ENCODE data around the gene LRRC46. TPM values are rescaled to one million over a fixed set of nuclear protein-coding genes. Genes with fewer than 3 reads are reported as not detected.
A peak's percentile ranks its signal among the peaks of the same experiment; 100 is the strongest.

Gene LRRC46
- total and polyA plus RNA-seq, 10 of the 15 experiments (the other 5 are each of a cell fraction or from before 2014, with no cell fraction given), result 0.15 to 1.8 (median 0.38) TPM; not detected in 1

GRCh38 chr17:47831003-47831933 is at the start of gene LRRC46, which contains the start of gene MRPL10 (continued):
- TF ChIP-seq ZBTB40 (IDR thresholded peaks at IDR 0.05; ENCODE audit: borderline replicate concordance) (peak; percentile 89), TBL1XR1 (IDR thresholded peaks at IDR 0.05; ENCODE audit: low read depth, low read length) (no peak), GABPA (IDR thresholded peaks at IDR 0.05; ENCODE audit: low read depth) (peak; percentile 90), PKNOX1 (IDR thresholded peaks at IDR 0.05) (0 out of 2 replicates have a peak, but pooled peaks have one; percentile 8), EP300 (IDR thresholded peaks at IDR 0.05; ENCODE audit: borderline replicate concordance in 1 of 2, control insufficient read depth in 1 of 2, low read depth in 2 of 2, low read length in 2 of 2) (no peak), RELA (IDR thresholded peaks at IDR 0.05; ENCODE audit: borderline replicate concordance, partially characterized antibody) (peak; percentile 24), ZNF217 (IDR thresholded peaks at IDR 0.05) (no peak), STAT1 (conservative IDR thresholded peaks at IDR 0.05) (peak; percentile 72), CHD1 (IDR thresholded peaks at IDR 0.05; ENCODE audit: low read depth, low read length) (no peak), TAF1 (IDR thresholded peaks at IDR 0.05; ENCODE audit: borderline replicate concordance, low read depth, low read length) (peak; percentile 91), CREB1 (IDR thresholded peaks at IDR 0.05; ENCODE audit: low read depth) (no peak), ZNF207 (IDR thresholded peaks at IDR 0.05; ENCODE audit: borderline replicate concordance) (peak; percentile 92), FOXM1 (IDR thresholded peaks at IDR 0.05; ENCODE audit: low read depth, low read length) (no peak), CREM (IDR thresholded peaks at IDR 0.05; ENCODE audit: low read depth) (peak; percentile 43; the same call in 1 of the 2 replicates), TARDBP (IDR thresholded peaks at IDR 0.05; ENCODE audit: borderline replicate concordance) (0 out of 2 replicates have a peak, but pooled peaks have one; percentile 47)
- TF ChIP-seq, protein P1, sequence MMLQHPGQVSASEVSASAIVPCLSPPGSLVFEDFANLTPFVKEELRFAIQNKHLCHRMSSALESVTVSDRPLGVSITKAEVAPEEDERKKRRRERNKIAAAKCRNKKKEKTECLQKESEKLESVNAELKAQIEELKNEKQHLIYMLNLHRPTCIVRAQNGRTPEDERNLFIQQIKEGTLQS (IDR thresholded peaks at IDR 0.05; ENCODE audit: borderline replicate concordance, extremely low read depth, low read depth, low read length), result no peak
- TF ChIP-seq, protein P2, sequence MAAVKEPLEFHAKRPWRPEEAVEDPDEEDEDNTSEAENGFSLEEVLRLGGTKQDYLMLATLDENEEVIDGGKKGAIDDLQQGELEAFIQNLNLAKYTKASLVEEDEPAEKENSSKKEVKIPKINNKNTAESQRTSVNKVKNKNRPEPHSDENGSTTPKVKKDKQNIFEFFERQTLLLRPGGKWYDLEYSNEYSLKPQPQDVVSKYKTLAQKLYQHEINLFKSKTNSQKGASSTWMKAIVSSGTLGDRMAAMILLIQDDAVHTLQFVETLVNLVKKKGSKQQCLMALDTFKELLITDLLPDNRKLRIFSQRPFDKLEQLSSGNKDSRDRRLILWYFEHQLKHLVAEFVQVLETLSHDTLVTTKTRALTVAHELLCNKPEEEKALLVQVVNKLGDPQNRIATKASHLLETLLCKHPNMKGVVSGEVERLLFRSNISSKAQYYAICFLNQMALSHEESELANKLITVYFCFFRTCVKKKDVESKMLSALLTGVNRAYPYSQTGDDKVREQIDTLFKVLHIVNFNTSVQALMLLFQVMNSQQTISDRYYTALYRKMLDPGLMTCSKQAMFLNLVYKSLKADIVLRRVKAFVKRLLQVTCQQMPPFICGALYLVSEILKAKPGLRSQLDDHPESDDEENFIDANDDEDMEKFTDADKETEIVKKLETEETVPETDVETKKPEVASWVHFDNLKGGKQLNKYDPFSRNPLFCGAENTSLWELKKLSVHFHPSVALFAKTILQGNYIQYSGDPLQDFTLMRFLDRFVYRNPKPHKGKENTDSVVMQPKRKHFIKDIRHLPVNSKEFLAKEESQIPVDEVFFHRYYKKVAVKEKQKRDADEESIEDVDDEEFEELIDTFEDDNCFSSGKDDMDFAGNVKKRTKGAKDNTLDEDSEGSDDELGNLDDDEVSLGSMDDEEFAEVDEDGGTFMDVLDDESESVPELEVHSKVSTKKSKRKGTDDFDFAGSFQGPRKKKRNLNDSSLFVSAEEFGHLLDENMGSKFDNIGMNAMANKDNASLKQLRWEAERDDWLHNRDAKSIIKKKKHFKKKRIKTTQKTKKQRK (IDR thresholded peaks at IDR 0.05; ENCODE audit: low read depth, low read length), result no peak
- TF ChIP-seq, protein P3, sequence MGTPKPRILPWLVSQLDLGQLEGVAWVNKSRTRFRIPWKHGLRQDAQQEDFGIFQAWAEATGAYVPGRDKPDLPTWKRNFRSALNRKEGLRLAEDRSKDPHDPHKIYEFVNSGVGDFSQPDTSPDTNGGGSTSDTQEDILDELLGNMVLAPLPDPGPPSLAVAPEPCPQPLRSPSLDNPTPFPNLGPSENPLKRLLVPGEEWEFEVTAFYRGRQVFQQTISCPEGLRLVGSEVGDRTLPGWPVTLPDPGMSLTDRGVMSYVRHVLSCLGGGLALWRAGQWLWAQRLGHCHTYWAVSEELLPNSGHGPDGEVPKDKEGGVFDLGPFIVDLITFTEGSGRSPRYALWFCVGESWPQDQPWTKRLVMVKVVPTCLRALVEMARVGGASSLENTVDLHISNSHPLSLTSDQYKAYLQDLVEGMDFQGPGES (IDR thresholded peaks at IDR 0.05), result 0 out of 2 replicates have a peak, but pooled peaks have one; percentile 11
